SK-N-SH treated with all-trans-retinoic acid at 6 μM for 48 hours (cell line): ENCODE measurements around the gene NF1.

Experiments used
- ATAC-seq: fragments of 200-7000 bp; cut with Tn5 transposase; 3 replicates; pipeline ENCODE4 v1.9.1; 2020; ENCODE audit warnings: mild to moderate bottlenecking, moderate library complexity
- ARNTL ChIP-seq: fragments of 450-650 bp; formaldehyde crosslinking; IDR thresholded peaks from 2 replicates; pipeline ENCODE4 v1.5.0; 2020; ENCODE audit warnings: low read depth, mild to moderate bottlenecking, moderate library complexity, borderline replicate concordance
- BACH2 ChIP-seq: fragments of 250-450 bp; sonication (Bioruptor Pico); IDR thresholded peaks from 2 replicates; pipeline ENCODE4 v1.9.0; 2021; ENCODE audit warnings: mild to moderate bottlenecking, borderline replicate concordance
- CSDC2 ChIP-seq: fragments of 250-450 bp; sonication (Bioruptor Pico); IDR thresholded peaks from 2 replicates; pipeline ENCODE4 v1.5.0; 2020; ENCODE audit warnings: mild to moderate bottlenecking, moderate library complexity
- ESRRG ChIP-seq: fragments of 250-450 bp; sonication (Bioruptor Pico); IDR thresholded peaks from 2 replicates; pipeline ENCODE4 v1.6.1; 2021; ENCODE audit warnings: mild to moderate bottlenecking
- GLIS3 ChIP-seq: fragments of 250-450 bp; sonication (Bioruptor Pico); IDR thresholded peaks from 2 replicates; pipeline ENCODE4 v1.5.0; 2020; ENCODE audit warnings: mild to moderate bottlenecking, moderate library complexity
- ISL1 ChIP-seq: fragments of 250-450 bp; sonication (Bioruptor Pico); IDR thresholded peaks from 2 replicates; pipeline ENCODE4 v2.1.2; 2022; ENCODE audit warnings: mild to moderate bottlenecking, moderate library complexity
- OSR1 ChIP-seq: fragments of 250-450 bp; sonication (Bioruptor Pico); IDR thresholded peaks from 2 replicates; pipeline ENCODE4 v1.8.0; 2022; ENCODE audit warnings: moderate library complexity, mild to moderate bottlenecking, inconsistent platforms
- PPARA ChIP-seq: fragments of 250-450 bp; sonication (Bioruptor Pico); IDR thresholded peaks from 2 replicates; pipeline ENCODE4 v1.5.0; 2020; ENCODE audit warnings: mild to moderate bottlenecking, borderline replicate concordance
- RARB ChIP-seq: fragments of 250-450 bp; sonication (Bioruptor Pico); IDR thresholded peaks from 2 replicates; pipeline ENCODE4 v1.8.0; 2021; ENCODE audit warnings: mild to moderate bottlenecking, moderate library complexity
- SNAI2 ChIP-seq: fragments of 250-450 bp; sonication (Bioruptor Pico); IDR thresholded peaks from 2 replicates; pipeline ENCODE4 v1.5.0; 2020; ENCODE audit warnings: mild to moderate bottlenecking, moderate library complexity
- TCF4 ChIP-seq: fragments of 250-450 bp; sonication (Bioruptor Pico); IDR thresholded peaks from 2 replicates; pipeline ENCODE4 v1.8.0; 2021; ENCODE audit warnings: mild to moderate bottlenecking, moderate library complexity, borderline replicate concordance
- ZC3H10 ChIP-seq: fragments of 250-450 bp; sonication (Bioruptor Pico); IDR thresholded peaks from 2 replicates; pipeline ENCODE4 v1.5.1; 2021; ENCODE audit warnings: mild to moderate bottlenecking, moderate library complexity
- ZFP3 ChIP-seq: fragments of 250-450 bp; sonication (Bioruptor Pico); IDR thresholded peaks from 2 replicates; pipeline ENCODE4 v1.5.0; 2020; ENCODE audit warnings: mild to moderate bottlenecking, moderate library complexity
- ZFP30 ChIP-seq: fragments of 450-650 bp; formaldehyde crosslinking; IDR thresholded peaks from 2 replicates; pipeline ENCODE4 v1.5.0; 2022; ENCODE audit warnings: mild to moderate bottlenecking, moderate library complexity
- ZNF70 ChIP-seq: fragments of 450-650 bp; formaldehyde crosslinking; IDR thresholded peaks from 2 replicates; pipeline ENCODE4 v1.5.0; 2020; ENCODE audit warnings: mild to moderate bottlenecking, moderate library complexity
- ZNF8 ChIP-seq: fragments of 450-650 bp; formaldehyde crosslinking; IDR thresholded peaks from 2 replicates; pipeline ENCODE4 v1.5.0; 2020; ENCODE audit warnings: mild to moderate bottlenecking, moderate library complexity
- TF ChIP-seq, protein P1 (sequence below): fragments of 250-450 bp; sonication (Bioruptor Pico); IDR thresholded peaks from 2 replicates; pipeline ENCODE4 v1.5.1; 2021; ENCODE audit warnings: mild to moderate bottlenecking, moderate library complexity
- TF ChIP-seq, protein P2 (sequence below): fragments of 250-450 bp; sonication (Bioruptor Pico); IDR thresholded peaks from 2 replicates; pipeline ENCODE4 v1.5.0; 2020; ENCODE audit warnings: mild to moderate bottlenecking, moderate library complexity
- TF ChIP-seq, protein P3 (sequence below): fragments of 250-450 bp; sonication (Bioruptor Pico); IDR thresholded peaks from 2 replicates; pipeline ENCODE4 v1.8.0; 2021; ENCODE audit warnings: low read depth, mild to moderate bottlenecking, moderate library complexity, borderline replicate concordance
- TF ChIP-seq, protein P4 (sequence below): fragments of 250-450 bp; sonication (Bioruptor Pico); IDR thresholded peaks from 2 replicates; pipeline ENCODE4 v1.8.0; 2020; ENCODE audit warnings: mild to moderate bottlenecking, moderate library complexity, borderline replicate concordance
- TF ChIP-seq, protein P5 (sequence below): fragments of 250-450 bp; sonication (Bioruptor Pico); IDR thresholded peaks from 2 replicates; pipeline ENCODE4 v1.5.1; 2020; ENCODE audit warnings: low read depth, mild to moderate bottlenecking, moderate library complexity

NF1 gene

DNA sequence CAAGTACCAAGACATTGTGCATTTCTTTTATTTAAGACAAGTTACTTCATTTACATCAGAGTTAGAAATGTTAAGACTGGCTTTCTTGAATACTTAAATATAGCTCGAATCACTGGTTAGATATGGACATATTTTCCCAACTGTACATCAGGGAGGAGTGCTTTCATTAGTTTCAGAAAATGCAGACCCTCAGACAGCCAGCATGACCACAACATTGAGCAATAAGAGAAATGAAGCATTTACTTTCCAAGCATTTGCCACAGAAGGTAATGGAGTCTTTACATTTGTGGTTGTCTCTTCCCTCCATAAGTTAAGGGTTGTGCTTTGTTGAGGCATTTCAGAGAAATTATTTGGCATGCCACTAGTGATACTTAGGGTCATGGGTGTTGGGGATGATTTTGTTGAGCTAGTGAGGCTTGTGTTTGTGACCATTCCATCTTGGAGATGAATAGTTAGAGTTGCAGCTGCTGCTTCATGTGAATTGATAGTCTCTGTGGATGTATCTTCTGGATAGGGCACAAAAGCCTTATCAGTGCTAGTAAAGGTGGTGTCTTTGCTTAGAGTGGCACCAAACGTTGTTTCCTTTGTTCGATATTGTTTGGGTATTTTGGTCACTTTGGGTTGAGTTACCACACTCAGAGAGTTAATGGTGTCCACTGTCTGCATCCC is 200.2 kb downstream of the NF1 start:
- TF ChIP-seq ZC3H10 (CRISPR knock-in tag) (no peak), BACH2 (no peak), OSR1 (CRISPR knock-in tag) (no peak), ISL1 (CRISPR knock-in tag) (no peak)
- TF ChIP-seq, protein P1, sequence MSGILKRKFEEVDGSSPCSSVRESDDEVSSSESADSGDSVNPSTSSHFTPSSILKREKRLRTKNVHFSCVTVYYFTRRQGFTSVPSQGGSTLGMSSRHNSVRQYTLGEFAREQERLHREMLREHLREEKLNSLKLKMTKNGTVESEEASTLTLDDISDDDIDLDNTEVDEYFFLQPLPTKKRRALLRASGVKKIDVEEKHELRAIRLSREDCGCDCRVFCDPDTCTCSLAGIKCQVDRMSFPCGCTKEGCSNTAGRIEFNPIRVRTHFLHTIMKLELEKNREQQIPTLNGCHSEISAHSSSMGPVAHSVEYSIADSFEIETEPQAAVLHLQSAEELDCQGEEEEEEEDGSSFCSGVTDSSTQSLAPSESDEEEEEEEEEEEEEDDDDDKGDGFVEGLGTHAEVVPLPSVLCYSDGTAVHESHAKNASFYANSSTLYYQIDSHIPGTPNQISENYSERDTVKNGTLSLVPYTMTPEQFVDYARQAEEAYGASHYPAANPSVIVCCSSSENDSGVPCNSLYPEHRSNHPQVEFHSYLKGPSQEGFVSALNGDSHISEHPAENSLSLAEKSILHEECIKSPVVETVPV, result no peak
- TF ChIP-seq, protein P2, sequence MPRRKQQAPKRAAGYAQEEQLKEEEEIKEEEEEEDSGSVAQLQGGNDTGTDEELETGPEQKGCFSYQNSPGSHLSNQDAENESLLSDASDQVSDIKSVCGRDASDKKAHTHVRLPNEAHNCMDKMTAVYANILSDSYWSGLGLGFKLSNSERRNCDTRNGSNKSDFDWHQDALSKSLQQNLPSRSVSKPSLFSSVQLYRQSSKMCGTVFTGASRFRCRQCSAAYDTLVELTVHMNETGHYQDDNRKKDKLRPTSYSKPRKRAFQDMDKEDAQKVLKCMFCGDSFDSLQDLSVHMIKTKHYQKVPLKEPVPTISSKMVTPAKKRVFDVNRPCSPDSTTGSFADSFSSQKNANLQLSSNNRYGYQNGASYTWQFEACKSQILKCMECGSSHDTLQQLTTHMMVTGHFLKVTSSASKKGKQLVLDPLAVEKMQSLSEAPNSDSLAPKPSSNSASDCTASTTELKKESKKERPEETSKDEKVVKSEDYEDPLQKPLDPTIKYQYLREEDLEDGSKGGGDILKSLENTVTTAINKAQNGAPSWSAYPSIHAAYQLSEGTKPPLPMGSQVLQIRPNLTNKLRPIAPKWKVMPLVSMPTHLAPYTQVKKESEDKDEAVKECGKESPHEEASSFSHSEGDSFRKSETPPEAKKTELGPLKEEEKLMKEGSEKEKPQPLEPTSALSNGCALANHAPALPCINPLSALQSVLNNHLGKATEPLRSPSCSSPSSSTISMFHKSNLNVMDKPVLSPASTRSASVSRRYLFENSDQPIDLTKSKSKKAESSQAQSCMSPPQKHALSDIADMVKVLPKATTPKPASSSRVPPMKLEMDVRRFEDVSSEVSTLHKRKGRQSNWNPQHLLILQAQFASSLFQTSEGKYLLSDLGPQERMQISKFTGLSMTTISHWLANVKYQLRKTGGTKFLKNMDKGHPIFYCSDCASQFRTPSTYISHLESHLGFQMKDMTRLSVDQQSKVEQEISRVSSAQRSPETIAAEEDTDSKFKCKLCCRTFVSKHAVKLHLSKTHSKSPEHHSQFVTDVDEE (CRISPR knock-in tag), result no peak
- ATAC-seq, result no peak

DNA sequence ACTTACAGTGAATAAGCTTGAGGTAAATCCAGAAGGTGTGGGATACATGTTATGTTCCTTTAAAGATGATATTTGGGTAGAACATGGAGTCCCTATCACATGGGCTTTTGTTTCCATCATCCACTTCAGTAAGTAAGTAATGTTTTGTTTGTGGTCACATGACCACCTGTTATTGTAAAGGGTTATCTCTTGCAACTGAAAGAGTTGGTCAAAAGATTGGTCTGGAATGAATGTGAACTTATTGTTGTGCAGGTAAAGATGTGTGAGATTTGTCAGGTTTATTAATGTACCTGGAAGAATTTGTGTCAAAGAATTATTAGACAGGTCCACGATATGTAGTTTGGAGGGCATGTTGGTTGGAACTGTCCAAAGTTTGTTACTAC is 200.7 kb downstream of the NF1 start:
- no peak for TF ChIP-seq ARNTL
- no peak for TF ChIP-seq ZNF70
- TF ChIP-seq CSDC2 (CRISPR knock-in tag), result no peak
- TF ChIP-seq ZC3H10 (CRISPR knock-in tag), result no peak
- no peak for TF ChIP-seq ISL1 (CRISPR knock-in tag)
- no peak for TF ChIP-seq ZNF8
- no peak for TF ChIP-seq TCF4
- no peak for TF ChIP-seq PPARA
- no peak for TF ChIP-seq ESRRG (CRISPR knock-in tag)
- TF ChIP-seq ZFP30 (CRISPR knock-in tag), result no peak
- TF ChIP-seq, protein P3, sequence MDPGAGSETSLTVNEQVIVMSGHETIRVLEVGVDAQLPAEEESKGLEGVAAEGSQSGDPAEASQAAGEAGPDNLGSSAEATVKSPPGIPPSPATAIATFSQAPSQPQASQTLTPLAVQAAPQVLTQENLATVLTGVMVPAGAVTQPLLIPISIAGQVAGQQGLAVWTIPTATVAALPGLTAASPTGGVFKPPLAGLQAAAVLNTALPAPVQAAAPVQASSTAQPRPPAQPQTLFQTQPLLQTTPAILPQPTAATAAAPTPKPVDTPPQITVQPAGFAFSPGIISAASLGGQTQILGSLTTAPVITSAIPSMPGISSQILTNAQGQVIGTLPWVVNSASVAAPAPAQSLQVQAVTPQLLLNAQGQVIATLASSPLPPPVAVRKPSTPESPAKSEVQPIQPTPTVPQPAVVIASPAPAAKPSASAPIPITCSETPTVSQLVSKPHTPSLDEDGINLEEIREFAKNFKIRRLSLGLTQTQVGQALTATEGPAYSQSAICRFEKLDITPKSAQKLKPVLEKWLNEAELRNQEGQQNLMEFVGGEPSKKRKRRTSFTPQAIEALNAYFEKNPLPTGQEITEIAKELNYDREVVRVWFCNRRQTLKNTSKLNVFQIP, result no peak
- TF ChIP-seq, protein P4, sequence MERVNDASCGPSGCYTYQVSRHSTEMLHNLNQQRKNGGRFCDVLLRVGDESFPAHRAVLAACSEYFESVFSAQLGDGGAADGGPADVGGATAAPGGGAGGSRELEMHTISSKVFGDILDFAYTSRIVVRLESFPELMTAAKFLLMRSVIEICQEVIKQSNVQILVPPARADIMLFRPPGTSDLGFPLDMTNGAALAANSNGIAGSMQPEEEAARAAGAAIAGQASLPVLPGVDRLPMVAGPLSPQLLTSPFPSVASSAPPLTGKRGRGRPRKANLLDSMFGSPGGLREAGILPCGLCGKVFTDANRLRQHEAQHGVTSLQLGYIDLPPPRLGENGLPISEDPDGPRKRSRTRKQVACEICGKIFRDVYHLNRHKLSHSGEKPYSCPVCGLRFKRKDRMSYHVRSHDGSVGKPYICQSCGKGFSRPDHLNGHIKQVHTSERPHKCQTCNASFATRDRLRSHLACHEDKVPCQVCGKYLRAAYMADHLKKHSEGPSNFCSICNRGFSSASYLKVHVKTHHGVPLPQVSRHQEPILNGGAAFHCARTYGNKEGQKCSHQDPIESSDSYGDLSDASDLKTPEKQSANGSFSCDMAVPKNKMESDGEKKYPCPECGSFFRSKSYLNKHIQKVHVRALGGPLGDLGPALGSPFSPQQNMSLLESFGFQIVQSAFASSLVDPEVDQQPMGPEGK (CRISPR knock-in tag), result no peak
- no peak for TF ChIP-seq OSR1 (CRISPR knock-in tag)
- no peak for TF ChIP-seq ZFP3 (CRISPR knock-in tag)
- TF ChIP-seq, protein P2 (CRISPR knock-in tag), result no peak
- no peak for ATAC-seq

DNA sequence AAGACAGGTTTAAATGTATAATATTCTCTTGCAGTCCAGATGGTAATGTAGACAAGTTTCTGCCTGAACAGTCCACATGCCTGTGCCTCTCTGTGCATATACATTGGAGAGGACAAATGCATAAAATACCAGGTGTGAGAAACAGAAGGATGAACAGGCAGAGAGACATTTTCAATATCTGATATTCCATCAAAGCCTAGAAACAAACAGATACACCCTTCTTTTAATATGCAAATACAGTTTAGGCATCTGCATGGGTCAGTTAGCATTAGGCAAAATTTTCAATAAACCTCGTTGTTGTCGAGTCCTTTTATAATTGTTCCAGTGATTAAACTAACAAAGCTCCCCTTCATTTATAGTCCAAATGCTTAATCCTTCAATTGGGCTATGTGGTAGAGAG is 201.4 kb downstream of the NF1 start:
- ATAC-seq, result no peak
- TF ChIP-seq ESRRG (CRISPR knock-in tag) (no peak), SNAI2 (CRISPR knock-in tag) (no peak), RARB (CRISPR knock-in tag) (no peak), BACH2 (no peak), OSR1 (CRISPR knock-in tag) (no peak), GLIS3 (CRISPR knock-in tag) (no peak), ZFP30 (CRISPR knock-in tag) (no peak), ZFP3 (CRISPR knock-in tag) (no peak)
- TF ChIP-seq, protein P4 (CRISPR knock-in tag), result no peak
- TF ChIP-seq, protein P5, sequence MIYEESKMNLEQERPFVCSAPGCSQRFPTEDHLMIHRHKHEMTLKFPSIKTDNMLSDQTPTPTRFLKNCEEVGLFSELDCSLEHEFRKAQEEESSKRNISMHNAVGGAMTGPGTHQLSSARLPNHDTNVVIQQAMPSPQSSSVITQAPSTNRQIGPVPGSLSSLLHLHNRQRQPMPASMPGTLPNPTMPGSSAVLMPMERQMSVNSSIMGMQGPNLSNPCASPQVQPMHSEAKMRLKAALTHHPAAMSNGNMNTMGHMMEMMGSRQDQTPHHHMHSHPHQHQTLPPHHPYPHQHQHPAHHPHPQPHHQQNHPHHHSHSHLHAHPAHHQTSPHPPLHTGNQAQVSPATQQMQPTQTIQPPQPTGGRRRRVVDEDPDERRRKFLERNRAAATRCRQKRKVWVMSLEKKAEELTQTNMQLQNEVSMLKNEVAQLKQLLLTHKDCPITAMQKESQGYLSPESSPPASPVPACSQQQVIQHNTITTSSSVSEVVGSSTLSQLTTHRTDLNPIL (CRISPR knock-in tag), result no peak
- TF ChIP-seq, protein P3, result no peak
- TF ChIP-seq, all 23 proteins: peak for 0
